Body of pancreas (tissue), 4 donors: Measurements from ENCODE around the gene CKB.
A peak's percentile ranks its signal among the peaks of the same experiment; 100 is the strongest.

Experiments used
- CTCF ChIP-seq, 7 experiments: fragments of 450-650 bp in 4 of 7; fragments of 200-600 bp in 3 of 7; sonication (generic) in 3 of 7; IDR thresholded peaks; one replicate each; pipeline ENCODE4 v1.5.1; 2016 to 2019; ENCODE audit warnings: antibody characterized with exemption in 7 of 7
- POLR2A ChIP-seq, 3 donors: fragments of 450-650 bp; IDR thresholded peaks; one replicate each; pipeline ENCODE4 v1.6.1; 2016; ENCODE audit warnings: antibody characterized with exemption in 3 of 3, mild to moderate bottlenecking in 2 of 3

- TF ChIP-seq CTCF (IDR thresholded peaks at IDR 0.05) (no peak), POLR2A (IDR thresholded peaks at IDR 0.05) (peak in 2 of 3 donors; percentile 51 to 53)
Observed at GRCh38 chr14:103522649-103523574, at the start of gene CKB.
